Measurements from ENCODE around the gene HMCN1.

HMCN1 gene

DNA sequence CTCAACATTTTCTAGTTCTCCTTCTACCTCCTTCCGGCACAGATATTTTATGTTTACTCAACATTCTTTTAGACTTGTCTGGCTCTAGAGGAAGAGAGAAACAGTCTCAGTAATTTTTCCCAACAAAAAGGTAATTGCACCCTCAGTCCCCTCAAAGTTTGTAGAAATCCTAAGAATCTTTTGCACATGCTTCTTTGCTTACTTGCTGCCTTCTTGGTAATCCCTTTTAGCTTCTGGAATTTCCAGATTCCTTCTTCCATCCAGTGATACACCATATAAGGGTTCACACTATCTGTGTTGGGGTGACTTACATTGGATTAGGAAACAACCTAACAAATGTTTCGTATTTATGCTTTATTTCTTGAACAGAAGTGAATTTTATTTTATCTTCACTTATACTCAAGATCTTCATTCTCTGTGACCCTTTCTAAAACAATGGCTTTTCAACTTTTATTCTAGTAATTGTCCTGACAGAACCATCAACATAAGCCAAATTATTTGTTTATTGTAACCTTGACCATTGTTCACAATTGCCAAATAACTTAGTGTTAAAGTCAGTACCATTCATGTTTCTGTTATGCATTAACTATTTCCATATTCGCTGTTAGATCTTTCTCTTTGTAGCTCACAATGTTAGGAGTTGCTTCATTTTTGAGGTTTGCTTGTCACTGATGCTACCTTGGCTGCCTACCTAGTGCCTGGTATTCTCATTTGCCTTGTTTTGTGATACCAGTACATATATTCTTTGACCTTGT, 238.1 kb downstream of the HMCN1 start:
- no peak for DNase-seq

DNA sequence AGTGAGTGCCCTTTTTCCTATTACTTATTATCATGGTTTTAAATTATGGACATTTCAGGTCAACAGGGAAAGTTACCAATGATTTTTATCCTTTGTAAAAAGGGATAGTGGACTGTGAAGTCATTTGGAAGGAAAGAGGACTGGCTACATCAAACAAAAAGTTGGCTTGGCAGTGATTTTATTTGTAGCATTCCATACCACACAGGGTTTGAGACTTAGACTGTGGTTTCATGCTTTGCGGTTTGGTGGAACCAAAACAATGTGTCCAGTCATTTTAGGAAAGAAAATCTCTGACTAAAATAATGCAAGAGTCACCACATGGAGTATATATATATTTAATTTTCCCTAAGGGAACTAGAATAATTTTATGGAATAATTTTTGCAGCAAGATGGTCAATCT, 239.5 kb downstream of the HMCN1 start:
- DNase-seq: no peak

DNA sequence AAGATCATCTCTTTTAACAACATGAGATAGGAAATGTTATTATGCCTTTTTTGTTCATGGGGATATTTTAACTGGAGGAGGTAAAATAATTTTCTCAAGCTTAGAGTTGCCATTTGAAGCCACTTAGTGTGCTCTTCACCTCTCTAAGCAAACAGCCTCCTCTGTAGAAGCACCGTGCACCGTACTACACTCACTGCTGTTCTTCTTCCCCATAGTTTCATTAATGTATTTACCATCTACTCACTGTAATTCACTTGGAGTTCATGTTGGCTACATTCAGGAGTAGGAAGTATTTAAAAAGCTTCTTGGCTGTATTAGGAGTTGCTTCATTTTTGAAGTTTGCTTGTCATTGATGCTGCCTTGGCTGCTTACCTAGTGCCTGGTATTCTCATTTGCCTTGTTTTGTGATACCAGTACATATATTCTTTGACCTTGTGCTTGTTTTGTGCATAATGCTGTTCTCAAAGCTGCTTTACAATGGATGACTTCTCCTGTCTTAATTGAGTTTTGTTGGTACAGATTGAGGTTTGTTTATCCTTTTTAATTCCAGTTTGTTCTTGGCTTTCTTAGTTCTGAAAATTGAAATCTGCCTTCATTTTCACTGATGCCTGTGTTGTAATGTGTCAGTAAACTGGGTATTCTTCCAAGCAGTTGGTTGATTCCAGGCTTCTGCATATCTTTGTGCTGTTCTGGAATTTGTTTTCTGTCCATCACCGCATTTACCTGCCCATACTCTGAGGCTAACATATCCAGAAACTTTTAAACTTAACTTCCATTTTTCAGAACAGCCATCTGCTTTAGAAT, 240.4 kb downstream of the HMCN1 start:
- DNase-seq: no peak

DNA sequence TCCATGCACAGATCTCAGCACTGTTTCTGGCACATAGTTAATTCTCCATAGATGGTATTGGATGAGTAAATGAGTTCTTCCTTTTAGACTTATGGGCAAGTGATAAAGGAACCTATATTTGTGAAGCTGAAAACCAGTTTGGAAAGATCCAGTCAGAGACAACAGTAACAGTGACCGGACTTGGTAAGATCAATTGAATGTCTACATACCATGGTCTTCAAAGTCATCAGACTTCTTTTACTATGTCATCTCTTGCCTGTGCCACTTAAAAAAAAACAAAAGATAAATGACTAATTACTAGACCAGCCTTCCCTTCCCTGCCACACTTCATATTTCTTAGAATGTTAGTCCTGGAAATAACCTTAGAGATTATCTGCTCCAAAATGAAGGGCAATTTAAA, 246.7 kb downstream of the HMCN1 start:
- DNase-seq: no peak

DNA sequence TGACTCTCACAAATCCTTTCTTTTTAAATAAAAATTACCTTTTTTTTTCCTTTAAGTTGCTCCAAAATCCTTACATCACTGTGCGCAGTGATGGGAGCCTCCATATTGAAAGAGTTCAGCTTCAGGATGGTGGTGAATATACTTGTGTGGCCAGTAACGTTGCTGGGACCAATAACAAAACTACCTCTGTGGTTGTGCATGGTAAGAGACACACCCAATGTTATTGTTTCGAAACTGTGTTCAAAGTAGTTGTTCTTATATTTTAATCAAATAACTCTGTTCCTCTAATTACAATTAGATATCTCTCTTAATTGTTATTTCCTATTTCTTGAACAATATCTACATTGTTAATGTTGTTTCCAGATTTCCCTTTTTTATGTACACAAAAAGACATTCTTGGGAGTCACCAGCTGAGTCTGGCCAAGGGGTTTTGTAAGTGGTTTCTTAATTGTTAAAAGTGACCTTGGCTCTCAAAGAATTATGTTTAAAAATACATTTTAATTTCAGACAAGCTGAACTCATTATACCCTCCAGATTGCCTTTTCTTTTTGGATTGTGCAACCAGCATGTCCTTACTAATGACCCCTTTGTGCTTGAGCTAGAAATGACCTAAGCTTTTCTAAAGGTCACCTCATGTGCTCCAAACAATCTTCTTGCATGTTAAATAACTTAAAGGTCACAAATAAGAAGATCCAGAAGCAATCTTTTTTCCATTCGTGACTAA, 250.1 kb downstream of the HMCN1 start:
- DNase-seq: no peak

DNA sequence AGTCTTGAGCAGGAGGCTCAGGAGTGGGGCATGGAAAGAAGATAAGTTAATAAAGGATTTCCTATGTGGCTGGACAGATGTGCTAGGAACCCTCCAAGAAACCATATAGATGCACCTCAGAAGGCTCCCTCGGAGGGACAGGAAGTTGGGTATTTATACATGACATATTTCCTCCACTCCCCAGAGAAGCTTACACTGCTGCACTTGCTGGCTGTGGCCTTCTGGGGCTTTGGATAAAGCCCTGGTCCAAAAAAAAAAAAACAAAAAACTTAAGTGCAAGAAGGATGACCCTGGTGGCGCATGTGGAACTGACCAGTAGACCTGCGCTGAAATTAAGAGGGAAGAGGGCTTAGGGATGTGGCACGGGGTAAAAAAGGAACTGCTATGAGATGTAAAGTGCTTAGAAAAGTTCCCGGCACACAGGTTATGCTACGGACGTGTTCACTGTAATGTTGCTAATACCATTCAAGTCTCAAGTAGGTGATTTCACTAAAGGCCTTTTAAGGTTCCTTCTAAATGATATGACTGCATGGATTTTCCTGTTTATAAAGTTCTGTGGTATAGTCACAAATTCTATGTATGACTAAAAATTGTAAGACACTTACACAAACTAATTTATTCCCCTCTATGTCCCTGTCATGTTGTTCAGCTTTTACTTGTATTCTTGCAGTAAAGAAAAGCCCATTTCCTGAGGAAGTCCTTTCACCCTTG, 253.6 kb downstream of the HMCN1 start:
- no peak for DNase-seq

DNA sequence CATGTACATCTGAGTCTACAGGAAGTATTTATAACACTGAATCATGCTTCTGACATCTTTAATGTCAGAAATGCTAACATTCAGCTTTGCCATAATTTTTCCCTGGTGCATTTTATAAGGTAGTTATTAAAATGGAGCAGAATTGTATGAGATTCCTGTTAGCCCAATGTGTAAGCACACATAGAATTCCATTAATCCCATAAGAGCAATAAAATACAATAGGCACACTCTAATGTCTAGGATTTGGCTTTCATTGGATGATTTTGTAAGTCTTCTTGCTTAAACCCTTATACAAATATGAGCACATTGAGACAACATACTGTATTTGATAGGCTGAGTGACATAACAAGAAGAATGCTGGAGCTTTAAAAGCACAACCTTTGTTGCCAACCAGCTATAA, 256.4 kb downstream of the HMCN1 start:
- DNase-seq: no peak

DNA sequence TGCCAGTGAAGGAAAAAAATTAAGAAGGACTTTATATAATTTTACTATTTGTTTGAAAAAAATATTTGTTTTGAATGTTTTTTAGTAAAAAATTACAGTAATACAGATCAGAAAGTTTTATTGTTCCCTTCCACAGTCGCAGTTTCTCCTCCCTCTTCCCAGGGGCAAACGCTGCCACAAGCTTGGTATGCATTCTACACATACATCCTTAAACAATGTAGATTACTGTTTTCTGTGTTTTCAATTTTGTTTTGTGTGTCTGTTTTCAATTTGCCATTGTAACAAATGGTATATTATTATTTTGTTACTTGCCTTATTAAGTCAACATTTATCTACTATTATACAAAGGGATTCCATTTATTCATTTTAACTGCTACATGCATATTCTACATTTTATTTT, 257.1 kb downstream of the HMCN1 start:
- no peak for DNase-seq

DNA sequence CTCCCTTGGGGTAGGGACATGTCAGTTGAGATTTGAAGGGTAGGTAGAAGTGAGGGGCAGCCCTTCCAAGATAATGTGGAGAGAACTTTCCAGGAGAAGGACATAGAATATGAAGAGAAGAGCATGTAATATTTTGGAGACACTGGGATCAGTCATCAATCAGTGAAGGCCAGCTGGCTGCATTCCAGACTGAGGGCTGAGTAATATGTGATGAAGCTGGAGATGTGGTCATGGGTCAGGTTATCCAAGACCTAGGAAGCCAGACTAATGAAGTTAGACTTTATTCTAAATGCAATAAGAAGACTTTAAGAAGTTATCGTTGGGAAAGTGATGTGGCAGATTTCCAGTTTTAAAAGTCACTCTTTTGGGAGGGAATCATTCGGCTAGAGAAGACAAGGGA, 262.0 kb downstream of the HMCN1 start:
- no peak for DNase-seq

DNA sequence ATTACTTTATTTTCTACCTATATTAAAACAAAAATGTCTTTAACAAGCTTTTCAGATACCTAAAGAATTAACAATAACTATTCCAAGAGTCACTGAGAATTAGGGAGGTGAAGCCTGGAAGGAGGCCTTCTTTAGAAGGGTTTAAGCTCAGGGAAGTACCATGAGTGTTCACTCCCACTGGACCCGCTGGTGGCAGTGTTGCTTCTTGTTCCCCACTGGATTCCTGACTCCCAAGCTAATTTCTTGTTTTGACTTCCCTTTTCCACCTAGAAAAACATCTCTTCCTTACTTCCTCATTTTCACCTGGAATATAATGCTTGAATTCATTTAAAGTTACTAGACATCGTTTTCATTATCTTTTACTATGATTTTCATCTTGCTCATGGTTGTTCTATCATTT, 264.2 kb downstream of the HMCN1 start:
- DNase-seq: no peak

DNA sequence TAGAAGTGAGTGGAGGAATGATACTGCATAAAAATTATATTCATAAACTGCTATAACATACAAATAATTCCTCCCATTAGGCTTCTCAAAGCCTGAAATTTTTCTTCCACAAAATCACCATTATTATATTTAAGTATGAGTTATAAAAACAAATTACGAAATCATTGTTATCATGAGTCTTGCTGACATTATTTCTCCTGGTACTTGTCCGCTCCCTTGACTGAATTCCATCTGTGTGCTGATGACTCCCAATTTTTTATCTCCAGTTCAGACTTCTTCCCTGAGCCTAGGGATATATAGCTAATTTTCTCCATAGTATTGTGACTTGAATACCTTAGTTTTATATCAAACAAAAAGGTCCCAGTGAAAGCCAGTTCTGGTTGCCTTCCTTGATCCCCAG, 268.2 kb downstream of the HMCN1 start:
- no peak for DNase-seq

DNA sequence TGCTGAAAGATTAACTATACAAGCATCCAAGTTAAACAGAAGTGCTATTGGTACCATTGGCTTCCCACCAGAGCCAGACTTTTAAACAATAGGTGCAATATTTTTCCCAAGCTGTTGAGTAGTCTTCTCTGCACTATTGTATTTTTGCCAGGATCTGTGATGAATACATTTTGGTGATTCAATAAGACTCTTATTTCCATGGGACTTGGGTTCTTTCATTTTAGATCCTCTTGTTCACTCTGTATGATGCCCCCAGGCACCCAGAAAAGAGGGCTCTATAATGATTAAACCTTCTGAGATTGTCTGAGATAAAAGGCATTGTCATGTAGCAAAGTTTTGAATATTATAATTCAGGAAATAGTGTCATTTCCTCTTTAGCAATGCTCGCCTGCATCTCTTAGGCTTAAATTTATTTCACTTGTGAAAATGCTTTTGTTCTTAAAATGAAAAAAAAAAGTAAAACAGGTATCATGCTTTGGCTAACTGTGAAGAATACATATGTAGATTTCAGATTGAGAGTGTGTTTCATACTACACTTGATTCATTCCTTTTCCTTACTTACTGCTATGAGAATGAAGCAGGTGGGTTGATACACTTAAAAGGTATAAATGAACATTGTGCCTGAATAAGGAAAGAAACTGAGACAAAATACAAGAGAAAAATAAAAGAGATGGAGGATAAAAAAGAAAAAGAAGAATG, 275.0 kb downstream of the HMCN1 start:
- no peak for DNase-seq

DNA sequence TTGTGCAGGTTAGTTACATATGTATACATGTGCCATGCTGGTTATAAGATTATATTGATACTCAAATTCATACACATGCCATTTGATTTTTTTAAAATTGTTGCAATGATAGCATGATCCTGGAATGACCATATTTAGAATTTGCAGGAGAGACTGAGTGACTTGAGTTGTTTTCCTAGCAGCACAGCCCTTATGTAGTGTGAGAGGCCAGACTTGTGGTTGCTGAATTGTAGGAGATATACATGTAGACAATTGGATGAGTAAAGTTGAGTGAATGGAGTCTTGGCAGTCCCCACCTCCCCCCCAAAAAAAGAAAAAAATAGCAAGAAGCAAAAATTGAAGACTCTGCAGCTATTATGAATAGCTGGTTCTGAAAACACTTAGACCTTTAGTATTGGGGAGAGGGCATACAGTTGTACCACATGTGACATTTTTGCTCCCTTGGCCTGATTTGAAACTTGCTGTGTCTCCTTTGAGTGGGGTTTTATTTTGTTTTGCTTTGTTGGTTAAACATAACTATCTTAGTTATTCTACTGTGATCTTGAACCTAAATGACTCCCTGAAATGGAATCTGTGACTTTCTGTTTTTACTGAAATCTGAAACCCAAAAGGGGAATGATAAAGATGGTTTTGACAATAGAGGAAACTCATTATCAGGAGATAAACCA, 280.3 kb downstream of the HMCN1 start:
- no peak for DNase-seq

DNA sequence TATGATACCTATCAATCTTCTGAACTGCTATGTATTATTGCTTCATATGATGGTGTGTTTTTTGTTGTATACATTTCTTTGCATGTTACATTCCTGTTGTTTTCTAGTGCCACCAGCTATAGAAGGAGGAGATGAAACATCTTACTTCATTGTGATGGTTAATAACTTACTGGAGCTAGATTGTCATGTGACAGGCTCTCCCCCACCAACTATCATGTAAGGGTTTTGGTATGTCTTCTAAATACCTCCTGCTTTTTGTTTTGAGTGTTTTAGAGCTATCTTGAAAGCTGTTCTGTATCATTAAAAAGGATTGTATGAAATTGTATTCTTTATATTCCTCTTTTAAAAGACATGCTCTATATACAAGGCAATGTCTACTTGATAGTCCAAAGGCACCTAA, 282.7 kb downstream of the HMCN1 start:
- DNase-seq: no peak

DNA sequence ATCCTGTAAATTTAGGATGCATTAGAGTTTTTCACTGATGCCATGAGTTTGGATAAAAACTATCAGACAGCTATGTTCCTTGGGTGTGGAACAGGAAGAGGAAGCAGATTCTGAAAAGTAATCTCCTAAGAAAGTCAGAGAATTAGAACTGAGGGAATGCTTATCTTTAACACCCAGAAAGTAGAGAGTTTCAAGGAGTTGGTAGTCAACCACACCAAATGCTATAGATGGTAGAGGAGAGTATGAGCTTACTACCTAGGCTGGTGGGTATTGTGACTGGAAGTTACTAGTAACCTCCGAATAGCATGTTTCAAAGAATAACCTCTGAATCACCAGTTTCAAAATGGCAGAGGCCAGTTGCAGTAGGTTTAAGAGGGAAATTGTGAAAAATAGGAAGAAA, 288.0 kb downstream of the HMCN1 start:
- DNase-seq: no peak

DNA sequence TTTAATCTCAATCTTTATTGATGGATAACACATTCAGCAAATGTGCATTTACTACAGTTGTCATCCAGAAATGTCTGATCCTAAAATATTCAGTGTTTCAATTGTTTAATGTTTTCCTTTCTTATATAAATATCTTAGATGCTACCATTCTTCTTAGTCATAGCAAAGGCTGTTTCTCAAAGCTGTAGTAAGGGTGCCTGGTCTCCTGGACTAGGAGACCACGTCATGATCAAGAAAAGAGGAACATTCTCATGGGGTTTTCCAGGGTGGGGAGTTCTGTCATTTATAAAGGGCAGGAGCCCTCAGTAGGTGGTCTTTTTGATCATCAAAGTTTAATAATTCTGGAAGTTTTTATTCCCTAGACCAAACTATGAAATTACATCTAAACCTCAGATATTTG, 292.8 kb downstream of the HMCN1 start:
- DNase-seq: no peak

DNA sequence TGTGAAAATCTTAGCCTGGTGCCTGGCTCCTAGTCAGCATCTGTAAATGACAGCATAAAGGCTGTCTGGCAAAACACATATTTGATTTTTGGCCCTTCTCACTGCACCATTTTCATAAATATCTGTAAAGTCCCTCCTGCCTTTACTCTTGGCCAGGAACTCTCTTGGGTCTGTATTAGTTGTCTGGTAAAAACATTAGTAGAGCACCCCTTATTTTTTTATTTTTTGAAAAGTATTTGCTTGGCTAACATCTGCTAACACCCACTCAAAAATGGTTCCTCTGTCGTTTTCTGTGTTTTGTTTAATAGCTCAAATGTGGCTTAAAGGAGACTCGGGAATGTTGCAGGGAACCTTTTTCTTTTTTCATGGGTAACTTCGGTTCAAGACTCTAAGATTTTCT, 293.4 kb downstream of the HMCN1 start:
- DNase-seq: no peak

DNA sequence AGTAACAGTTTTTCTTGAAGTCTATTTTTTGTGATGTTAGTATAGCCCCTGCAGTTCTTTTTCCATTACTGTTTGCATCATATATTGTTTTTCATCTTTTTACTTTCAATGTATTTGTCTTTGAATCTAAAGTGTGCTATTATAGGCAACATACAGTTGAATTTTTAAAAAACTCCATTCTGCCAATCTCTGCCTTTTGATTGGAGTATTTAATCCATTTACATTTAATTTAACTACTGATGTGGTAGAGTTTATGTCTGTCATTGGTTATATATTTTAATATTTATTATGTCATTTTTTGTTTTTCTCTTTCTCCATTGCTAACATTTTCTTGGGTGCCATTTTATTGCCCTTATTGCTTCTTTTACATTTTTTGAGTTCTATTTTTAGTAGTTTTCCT, 296.3 kb downstream of the HMCN1 start:
- DNase-seq: no peak

DNA sequence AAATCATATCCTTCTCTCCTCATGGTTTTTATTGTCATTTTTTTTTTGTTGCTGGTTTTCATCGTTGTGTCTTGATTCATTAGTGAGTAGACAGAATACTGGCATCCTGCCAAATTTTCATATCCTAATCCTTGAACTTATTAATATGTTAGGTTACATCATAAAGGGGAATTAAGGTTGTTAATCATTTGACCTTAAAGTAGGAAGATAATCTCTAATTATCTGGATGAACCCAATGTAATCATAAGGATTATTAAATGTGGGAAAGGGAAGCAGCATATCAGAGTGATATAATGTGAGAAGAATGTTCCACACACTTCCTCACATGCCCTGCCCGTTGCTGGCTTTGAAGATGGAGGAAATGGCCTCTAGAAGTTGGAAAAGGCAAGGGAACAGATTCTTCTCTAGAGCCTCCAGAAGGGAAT, 299.7 kb downstream of the HMCN1 start:
- no peak for DNase-seq

DNA sequence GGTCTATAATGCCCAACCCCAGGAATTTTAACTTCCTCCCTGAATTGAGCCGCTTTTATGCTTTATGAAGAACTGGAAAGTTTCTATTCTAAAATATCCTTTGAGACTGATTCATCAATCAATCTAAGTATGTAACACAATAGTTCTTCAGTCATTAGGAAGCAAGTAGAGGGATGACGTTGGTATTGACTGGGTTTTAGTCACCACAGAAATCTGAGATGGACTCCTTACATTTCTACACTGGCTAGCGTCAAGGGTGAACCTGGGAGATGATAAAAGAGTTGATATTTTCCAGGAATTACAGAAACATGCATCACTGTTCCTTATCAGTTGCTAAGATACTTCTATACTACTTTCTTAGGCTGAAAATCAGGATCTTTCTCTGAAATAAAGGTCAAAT, 308.0 kb downstream of the HMCN1 start:
- no peak for DNase-seq

DNA sequence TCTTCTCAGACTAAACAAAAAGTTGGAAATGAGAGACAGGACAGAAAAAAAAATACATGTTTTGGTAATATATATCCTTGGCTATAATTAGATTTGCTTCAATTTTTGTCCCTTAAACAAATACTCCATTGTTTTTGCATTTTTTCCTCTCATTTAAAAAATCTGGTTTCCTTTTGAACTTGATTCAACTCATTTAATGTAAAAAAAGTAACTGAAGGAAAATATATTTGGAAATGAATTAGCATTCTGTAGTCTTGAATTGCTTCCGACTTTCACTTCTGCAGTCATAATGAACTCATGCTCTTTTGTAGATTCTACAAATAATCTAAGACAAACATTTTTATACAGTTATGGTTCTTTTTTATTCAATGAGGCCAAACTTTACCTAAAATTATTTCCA, 309.1 kb downstream of the HMCN1 start:
- no peak for DNase-seq

DNA sequence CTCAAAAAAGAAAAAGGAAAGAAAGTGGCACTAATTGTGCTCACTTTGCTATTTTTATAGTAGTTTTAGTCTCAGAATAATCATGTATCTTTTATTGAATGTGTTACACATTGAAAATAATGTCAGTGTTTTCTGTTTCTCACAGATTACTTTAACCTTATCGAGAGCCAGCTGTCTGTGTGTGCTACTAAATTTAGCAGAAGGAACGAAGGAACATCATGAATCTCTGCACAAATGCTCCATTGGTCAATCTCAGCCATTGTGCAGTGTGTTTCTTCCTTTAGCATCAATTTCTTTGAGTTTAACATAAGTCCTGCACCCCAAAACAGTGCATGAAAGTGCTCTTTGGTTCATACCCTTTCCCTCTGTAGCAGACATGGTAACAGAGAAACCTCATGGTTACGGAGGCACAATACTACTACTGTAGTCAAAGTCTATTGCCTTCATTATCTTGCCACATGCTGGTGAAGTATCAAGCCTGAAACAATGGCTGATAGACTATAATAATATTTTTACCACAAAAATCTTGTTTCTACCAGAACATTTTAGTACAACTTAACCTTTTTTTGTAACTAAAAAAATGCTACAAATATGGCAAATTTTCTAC, 310.0 kb downstream of the HMCN1 start:
- no peak for DNase-seq
